ENCODE results near the gene LENG9. TPM values are rescaled to one million over a fixed set of nuclear protein-coding genes. Genes with fewer than 3 reads are reported as not detected.
"Not testable (repeated sequence)": the region's sequence is repeated elsewhere in the genome, so short reads cannot be mapped to it uniquely, and the experiment has no call there.

Gene LENG9
- polyA plus RNA-seq, 3 donors: 1.2 to 2.2 (median 1.5) TPM

DNA sequence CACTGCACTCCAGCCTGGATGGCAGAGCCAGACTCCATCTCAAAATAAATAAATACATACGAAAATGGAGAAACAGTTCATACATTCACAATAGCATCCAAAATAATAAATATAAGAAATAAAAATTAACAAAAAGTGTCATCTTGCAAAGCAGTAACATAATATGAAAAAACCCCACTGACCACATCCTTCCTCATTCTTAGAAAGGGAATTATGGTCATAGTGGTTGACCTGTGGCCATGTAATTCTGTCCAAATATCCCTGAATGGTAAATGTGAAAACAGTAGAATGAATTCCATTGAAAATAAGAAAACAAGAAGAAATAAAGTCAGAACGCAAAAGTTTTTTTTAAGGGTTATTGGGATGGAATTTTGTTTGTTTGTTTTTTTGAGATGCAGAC is 16.5 kb upstream of the LENG9 start:
- no peak for DNase-seq (ENCODE audit: low read depth in 3 of 3, low spot score in 2 of 3)

DNA sequence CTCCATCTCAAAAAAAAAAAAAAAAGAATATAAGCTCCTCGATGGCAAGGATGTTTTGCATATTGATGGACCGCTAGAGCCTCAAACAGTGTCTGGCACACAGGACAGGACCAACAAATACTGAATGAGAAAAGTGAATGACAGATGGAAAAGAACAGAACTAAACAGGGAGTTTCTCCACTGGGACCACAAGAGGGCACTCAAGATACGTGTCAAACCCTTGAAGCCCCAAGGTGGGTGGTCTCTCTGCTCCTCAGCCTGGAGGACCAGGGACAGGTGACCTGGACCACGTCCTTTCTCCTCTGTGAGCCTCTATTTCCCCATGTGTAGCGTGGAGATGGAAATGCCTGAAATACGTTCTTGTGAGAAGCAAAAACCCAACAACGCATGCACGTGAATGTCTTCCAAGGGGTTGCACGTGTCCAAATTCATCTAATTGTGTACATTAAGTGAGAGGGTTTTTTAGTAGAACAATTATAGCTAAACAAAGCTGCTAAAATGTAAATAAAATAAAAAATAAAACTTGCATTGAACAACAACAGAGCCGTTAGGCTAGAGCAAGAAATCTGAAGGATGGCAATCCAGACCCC is 15.2 kb upstream of the LENG9 start:
- no peak for DNase-seq (ENCODE audit: low read depth in 3 of 3, low spot score in 2 of 3)

DNA sequence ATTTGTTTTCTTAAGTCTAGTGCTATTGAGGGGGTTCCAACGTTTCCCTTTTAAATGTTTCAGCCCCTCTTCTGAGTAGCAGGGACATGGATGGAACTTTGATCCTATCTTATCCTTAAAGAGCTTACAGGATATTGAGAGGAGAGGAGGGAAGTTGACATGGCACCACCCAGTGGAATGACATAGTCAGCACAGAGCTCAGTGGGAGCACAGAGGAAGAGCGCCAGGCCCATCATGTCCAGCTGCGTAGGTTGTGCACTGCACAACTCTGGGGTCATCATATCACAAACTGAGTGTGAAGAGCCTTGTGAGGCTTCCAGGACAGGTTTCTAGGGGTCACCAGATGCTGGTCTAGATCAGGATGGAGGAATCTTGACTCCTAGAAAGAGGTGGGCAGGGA is 14.1 kb upstream of the LENG9 start:
- DNase-seq (ENCODE audit: low read depth in 3 of 3, low spot score in 2 of 3): no peak

DNA sequence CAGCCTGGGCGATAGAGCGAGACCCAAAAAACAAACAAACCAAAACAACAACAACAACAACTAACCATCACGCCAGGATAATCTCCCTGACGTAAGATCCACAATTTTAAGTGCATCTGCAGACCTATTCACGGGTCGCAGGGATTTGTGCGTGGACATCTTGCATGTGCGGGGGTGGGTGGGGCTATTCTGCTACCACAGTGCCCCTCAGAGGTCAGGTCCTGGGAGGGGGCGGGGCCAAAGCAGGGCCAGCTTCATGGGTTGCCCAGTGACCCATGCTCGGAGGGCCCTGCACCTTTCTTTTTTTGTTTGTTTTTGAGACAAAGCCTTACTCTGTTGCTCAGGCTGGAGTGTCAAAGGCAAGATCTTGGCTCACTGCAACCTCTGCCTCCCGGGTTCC is 12.1 kb upstream of the LENG9 start:
- no peak for DNase-seq (ENCODE audit: low read depth in 3 of 3, low spot score in 2 of 3)

DNA sequence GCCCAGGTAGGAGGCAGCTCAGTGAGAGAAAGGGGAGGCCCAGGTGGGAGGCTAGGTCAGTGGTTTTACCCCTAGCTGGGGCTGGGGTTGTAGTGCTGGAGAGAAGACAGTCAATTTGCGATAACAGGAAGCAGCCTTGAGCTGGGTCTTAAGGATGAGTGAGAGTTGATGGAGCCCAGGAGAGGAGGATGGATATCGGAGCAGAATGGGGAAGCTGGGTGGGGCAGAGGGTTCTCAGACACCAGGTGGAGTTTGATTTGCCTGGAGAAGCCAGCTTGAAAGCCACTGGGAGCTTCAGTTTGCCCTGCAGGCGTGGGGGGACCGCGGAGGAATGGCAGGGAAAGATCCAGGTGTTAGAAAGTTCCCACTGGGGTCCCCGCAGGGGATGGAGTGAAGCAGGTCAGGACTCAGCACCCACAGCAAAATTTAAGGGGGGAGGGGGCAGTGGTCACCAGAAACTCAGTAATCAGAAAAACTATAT is 10.4 kb upstream of the LENG9 start:
- no peak for DNase-seq (ENCODE audit: low read depth in 3 of 3, low spot score in 2 of 3)

DNA sequence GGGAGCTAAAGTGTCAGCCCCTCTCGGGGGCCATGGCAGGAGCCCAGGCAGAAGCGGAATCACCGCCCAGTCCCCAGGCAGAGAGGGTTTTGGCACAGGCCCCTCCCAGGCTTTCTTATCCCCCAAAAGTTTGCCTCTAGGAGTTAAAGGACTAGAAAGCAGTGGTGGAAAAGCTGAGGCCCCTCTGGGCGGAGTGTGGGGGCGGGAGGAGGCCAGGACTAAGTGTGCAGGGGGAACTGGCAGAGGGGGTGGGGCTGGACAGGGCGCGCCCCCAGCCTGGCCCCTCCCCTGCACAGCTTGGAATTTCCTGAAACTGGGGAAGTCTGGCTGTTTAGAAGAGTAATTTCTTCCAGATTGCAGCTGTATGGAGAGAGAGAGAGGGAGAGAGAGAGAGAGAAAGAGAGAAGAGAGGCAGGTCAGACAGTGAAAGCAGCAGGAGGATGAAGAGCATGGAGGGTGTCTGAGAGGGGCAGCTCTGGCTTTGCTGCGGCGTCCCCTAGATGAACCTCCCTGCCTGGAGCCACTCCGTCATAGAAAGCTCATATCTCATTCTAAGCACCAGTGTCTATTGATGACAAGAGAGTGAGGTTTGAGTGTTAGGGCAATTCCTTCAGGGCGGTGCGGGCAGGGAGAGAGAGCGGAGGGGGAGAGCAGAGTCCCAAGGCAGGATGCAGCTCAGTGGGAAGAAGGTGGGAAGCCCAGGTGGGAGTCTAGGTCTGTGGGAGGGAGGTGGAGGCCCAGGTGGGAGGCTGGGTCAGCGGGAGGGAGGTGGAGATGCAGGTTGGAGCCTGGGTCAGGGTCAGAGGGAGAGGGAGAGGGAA is 9.7 kb upstream of the LENG9 start, which contains the start of gene CDC42EP5:
Gene CDC42EP5, minus strand, starts transcription at position 226 of the 821 bp plus-strand sequence. CDS start 7,749 bp downstream, outside the sequence.
- peak in 2 of 3 donors; percentile 69 to 79 for DNase-seq (ENCODE audit: low read depth in 3 of 3, low spot score in 2 of 3)

DNA sequence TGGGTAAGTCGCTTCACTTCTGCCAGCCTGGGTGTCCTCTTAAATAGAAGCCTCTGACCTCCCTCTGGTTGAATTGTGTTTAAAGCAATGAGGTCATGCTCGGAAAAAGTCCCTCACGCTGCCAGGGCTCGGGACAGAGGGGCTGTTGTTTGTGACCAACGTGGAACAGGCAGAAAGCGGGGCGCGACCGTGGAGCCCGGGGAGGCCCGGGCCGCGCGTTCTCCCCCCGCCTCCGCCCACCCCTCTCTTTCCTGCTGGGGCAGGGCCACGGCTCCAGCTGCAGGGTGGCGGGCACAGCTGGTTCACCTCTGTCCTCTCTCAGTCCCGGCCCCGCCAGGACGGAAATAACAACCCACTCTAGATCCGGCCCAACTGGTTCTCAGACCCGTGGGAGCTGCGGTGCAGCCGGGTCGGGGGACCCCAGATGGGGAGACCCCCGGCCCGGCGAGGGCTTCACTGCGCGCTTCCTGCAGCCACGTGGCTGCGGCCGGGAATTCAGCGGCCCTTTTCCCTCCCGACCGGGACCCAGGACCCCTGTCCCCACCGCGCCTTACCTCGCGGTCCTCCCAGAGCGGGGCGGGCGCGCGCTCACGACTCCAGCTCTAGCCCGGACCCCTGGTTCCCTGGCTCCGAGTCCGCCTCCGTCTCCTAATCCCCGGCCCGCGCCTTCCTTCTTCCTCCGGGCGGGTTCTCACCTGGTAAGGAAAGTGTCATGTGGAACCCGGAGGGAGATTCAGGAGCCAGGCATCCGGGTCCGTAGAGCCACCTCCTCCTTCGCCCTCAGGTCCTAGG is 7.6 kb upstream of the LENG9 start:
- DNase-seq (ENCODE audit: low read depth in 3 of 3, low spot score in 2 of 3): no peak

DNA sequence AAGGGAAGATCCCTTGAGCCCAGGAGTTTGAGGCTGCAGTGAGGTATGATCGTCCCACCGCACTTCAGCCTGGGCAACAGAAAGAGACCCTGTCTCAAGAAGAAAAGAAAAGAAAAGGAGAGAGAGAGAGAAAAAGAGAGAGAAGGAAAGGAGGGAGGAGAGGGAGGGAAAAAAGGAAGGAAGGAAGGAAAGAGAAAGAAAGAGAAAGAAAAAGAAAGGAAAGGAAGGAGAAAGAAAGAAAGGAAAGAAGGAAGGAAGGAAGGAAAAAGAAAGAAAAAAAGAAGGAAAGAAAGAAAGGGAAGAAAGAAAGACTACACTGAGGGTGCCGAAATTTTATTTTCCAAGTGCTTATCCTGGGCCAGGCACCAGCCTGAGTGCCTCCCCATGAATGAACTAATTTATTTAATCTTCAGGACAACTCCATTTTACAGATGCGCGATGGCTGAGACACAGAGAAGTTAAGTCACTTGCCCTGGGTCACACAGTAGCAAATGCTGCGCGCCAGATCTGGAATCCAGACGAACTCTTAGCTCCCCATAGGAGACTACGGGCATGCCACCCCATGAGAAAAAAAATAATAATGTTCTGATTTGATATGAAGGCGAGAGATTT is 6.8 kb upstream of the LENG9 start:
- no peak for DNase-seq (ENCODE audit: low read depth in 3 of 3, low spot score in 2 of 3)

DNA sequence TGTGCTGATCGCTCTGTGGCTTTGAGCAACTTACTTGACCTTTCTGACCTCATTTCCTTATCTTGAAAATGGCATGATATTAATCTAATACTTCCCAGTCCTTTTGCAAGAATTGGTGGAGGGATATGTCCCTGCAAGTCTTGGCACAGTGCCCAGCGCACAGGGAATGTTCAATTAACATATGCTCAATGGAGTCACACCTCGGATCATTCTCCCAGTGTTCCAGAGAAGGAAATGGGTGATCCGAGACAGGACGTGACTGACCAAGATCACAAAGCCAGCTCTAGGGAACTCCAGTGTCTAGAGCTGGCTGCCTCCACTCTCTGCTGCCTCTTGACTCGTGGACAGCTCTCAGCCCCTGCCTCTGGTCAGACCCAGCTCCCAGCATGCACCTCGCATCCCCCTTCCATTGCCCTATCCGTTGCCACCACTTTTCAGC is 5.9 kb upstream of the LENG9 start:
- no peak for DNase-seq (ENCODE audit: low read depth in 3 of 3, low spot score in 2 of 3)

DNA sequence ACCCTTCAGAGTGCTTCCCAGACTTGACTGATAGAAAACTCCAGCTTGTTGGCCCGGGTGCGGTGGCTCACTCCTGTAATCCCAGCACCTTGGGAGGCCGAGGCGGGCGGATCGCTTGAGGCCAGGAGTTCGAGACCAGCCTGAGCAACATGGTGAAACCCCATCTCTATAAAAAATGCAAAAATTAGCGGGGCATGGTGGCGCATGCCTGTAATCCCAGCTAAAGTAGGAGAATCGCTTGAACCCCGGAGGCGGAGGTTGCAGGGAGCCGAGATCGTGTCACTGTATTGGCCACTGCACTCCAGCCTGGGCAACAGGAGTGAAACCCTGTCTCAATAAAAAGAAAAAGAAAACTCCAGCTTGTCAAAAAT is 2.5 kb upstream of the LENG9 start:
- not testable (repeated sequence) for DNase-seq (ENCODE audit: low read depth in 3 of 3, low spot score in 2 of 3)

DNA sequence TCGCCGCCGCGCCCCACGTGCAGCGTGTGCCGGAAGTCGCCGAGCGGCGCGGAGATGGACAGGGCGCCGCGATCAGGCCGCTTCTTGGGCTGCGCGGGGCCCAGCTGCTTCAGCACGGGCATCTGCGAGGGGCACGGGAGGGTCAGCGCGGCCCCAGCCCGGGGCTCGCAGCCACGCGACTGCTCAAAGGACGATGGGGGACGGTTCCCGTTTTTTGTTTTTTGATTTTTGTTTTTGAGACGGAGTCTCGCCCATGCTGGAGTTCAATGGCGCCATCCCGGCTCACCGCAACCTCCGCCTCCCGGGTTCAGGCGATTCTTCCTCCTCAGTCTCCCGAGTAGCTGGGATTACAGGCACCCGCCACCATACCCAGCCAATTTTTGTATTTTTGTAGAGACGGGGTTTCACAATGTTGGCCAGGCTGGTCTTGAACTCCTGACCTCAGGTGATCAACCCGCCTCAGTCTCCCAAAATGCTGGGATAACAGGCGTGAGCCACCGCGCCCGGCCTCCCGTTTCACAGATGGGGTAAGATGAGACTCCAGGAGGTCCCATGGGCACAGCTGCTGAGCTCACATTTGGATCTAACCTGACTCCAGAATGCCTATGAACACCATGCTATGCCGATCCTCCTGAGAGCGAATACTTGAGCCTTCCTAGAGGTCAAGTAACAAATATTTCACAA is 2.0 kb upstream of the LENG9 start:
- no peak for DNase-seq (ENCODE audit: low read depth in 3 of 3, low spot score in 2 of 3)

DNA sequence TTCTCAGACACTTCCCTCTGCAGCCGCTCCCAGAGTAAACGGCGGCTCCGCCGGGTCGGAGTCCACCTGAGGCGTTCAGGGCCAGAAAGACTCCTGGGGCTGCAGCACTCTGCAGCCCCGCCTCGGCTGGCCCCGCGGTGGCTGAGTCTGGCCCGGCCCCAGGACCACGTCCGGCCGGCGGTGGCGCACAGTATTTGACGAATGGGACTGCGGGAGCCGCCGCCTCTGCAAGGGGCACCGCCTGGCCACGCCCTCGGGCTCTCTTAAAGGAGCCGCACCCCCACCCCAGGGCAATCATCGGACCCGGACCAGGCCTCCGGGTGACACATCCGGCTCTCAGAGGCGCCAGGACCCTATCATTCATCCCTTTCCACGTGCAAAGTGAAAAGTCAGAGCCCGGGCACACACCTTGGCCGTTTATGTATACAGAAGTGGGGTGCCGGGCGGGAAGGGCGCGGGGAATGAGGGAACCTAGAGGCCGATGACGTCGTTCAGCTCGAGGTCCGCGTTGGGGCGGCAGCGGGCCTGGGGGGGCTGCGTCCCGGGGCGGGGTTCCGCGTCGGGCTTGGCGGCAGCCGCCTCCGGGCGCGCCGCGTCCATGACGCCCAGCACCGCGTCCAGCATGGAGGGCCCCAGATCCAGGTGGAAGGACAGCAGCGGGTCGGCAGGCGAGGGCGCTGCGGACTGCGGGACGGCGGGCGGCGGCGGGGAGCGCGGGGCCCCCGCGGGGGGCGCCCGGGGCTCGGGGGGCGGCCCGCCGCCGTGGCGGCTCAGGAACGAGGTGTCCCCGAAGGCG is 1.2 kb upstream of the LENG9 start:
- DNase-seq (ENCODE audit: low read depth in 3 of 3, low spot score in 2 of 3): no peak

DNA sequence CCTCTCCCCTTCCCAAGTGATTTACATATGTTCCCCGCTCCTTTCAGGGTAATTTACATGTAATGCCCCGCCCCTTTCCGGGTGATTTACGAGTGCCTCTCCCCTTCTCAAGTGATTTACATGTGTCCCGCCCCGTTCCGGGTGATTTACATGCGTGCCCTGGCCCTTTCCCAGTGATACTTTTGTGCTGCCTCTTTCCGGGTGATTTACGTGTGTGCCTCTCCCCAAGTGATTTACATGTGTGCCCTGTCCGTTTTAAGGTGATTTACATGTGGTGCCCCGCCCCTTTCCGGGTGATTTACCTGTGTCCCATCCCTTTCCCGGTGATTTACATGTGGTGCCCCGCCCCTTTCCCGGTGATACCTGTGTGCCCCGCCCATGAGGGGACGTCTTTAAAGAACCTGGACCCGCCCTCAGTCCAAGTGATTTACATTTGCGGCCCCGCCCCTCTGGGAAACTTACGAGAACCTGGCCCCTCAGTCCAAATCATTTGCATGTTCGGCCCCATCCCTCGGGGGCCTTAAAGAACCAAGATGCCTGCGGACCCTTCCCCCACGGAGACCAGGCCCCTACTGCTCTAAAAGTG is 559 bp upstream of the LENG9 start:
- peak in 2 of 3 donors; percentile 57 to 76 for DNase-seq (ENCODE audit: low read depth in 3 of 3, low spot score in 2 of 3)

DNA sequence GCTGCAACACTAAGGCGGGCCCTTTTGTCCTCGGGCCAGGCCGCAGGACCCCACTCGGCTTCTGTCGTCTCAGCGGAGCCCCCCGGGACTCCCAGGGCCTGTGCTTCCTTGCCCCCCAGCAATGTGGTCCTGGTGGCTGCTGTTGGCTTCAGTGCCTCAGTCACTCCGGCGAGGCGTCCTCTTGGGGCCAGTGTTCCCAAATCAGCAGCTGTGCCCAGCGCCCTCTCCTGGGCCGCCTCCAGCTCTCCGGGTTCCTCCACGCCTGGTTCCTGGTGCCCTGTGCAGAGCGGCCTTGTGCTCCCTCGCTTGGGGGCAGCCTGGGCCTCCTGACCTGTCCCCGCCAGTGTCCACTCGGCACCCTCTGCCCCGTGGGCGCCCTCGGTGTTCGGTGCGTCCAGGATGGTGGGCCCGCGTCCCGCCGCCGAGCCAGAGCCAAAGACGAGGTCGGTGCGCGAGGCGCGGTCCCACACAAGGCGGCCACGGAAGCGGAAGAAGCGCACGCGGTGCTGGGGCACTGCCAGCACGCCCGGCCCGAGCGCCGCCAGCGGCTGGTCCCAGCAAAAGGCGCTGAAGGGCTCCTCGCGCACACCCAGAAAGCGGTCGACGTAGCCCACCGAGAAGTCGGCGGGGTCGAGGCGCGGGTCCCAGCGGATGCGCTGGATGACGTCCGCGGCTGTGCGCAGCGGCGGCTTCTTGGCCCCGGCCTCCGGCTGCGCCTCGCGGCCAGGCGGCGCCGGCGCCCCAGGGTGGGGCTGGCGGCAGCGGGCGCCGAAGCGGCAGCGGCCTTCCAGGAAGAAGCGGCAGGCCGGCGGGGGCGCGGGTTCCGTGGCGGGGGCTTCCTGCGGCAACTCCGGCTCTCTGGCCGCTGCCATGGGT is 685 bp downstream of the LENG9 start:
- no peak for DNase-seq (ENCODE audit: low read depth in 3 of 3, low spot score in 2 of 3)

DNA sequence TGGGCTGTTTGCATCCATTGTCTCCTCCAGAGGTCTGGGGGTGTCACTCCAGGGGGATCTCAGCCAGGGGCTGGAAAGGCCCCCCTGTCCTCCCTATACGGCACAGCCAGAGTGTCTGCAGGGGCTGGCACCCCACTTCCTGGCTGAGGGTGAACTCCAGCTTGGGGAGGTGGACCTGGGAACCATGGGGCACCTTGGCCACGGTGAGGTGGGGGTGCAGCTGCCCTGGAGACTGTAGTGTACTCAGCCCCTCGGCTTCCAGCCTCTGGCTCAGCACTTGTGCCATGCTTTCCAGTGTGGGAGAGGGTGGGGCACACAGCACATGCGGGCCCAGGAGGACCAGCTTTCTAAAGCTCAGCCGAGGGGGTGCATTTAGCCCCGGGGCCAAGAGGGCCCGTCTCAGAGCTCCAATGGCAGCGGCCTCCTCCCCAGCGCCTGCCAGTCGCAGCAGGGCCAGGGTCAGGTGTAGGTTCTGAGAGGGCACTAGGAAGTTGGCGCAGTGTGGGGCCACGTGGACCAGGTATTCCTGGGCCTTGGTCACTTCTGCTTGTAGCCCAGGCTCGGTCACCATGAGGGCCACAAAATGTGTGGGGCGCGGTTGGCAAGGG is 1.4 kb downstream of the LENG9 start:
- DNase-seq (ENCODE audit: low read depth in 3 of 3, low spot score in 2 of 3): no peak

DNA sequence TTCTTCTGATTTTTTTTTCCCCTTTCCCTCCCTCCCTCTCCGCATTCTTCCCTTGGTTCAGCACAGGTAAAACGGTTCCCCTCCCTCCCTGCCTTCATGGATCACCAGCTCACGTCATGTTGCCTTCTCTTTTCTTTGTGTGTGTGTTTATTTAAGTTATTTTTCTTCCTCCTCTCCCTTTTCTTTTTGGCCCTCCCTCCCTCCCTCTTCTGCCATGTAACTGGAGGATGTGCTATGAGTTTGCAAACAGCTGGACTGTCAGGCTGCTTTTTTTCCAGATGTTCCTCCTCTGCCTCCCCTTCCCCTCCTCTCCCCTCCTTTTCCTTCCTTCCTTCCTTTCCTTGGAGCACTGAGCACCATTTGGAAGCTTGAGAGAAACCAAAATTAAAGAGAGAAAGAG is 2.0 kb downstream of the LENG9 start:
- DNase-seq (ENCODE audit: low read depth in 3 of 3, low spot score in 2 of 3): peak in 1 of 3 donors; percentile 69

DNA sequence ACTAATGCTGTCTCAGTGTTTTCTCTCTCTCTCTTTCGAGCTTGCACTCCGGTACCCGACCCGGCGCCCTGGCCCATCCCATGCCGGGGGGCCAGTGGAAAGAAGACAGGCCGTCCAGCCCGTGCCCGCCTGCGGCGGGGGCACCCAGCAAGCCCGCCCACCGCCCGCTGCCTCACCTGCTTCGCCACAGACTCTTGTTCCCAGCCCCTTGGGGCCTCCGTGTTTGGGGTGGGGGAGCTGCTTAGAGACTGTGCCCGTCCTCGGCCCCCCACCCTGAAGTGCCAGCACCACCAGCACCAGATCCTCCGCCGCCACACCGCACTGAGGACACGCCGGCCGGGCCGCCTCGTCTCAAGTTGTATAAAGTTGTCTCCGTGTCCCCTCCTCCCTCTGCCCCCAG is 2.4 kb downstream of the LENG9 start:
- DNase-seq (ENCODE audit: low read depth in 3 of 3, low spot score in 2 of 3): no peak
